ENCODE results near the gene DLG2. TPM values are rescaled to one million over a fixed set of nuclear protein-coding genes. Genes with fewer than 3 reads are reported as not detected.

DLG2 gene
- total and polyA plus RNA-seq, 2 of the 4 experiments (the other 2 are of a cell fraction) = 0.31 to 0.36 TPM

GRCh38 chr11:85346484-85346883, 280.7 kb downstream of the DLG2 start:
- Histone ChIP-seq H3K56ac (ENCODE audit: extremely low read depth, insufficient read depth, low read length) (no peak overlapping the region), H2AK5ac (ENCODE audit: low read depth, low read length) (no peak overlapping the region), H3K14ac (replicated peaks; ENCODE audit: low read depth, low read length) (no peak overlapping the region), H3K36me3 (ENCODE audit: control insufficient read depth, insufficient read depth, low read length) (no peaks in the 10 kb centered on the region), H4K20me1 (ENCODE audit: insufficient read depth, low read length) (no peaks in the 10 kb centered on the region), H2BK20ac (ENCODE audit: low read depth, low read length) (no peak overlapping the region), H3K4me2 (ENCODE audit: low read depth, low read length) (no peak overlapping the region), H3K27ac (ENCODE audit: insufficient read depth, low read length) (no peak overlapping the region), H2AFZ (replicated peaks; ENCODE audit: low read length, poor library complexity) (no peak overlapping the region), H3K23ac (ENCODE audit: low read depth, low read length) (no peak overlapping the region), H2BK120ac (ENCODE audit: low read depth, low read length) (no peak overlapping the region), H4K8ac (ENCODE audit: low read depth in 2 of 2, low read length in 2 of 2) (no peak overlapping the region), H3K4ac (ENCODE audit: low read depth, low read length) (no peak overlapping the region), H3K4me1 (ENCODE audit: control insufficient read depth, insufficient read depth, low read length) (no peaks in the 10 kb centered on the region), H4K5ac (ENCODE audit: low read depth, low read length) (no peak overlapping the region), H3K18ac (ENCODE audit: low read depth, low read length) (no peak overlapping the region), H3K9me3 (ENCODE audit: control insufficient read depth, insufficient read depth, low read length) (no peaks in the 10 kb centered on the region), H2BK15ac (ENCODE audit: low read depth, low read length) (no peak overlapping the region), H3K4me3 (ENCODE audit: insufficient read depth, low read depth, low read length) (no peak overlapping the region), H2BK5ac (ENCODE audit: low read depth, low read length, poor library complexity, severe bottlenecking) (no peak overlapping the region), H4K91ac (ENCODE audit: insufficient read depth, low read depth, low read length) (no peak overlapping the region), H3K27me3 (ENCODE audit: control insufficient read depth, insufficient read depth, low read length) (no peaks in the 10 kb centered on the region), H3K9me1 (ENCODE audit: insufficient read depth, low read length) (no peaks in the 10 kb centered on the region), H2AK9ac (replicated peaks; ENCODE audit: low read depth, low read length, poor library complexity) (no peak overlapping the region), H3K79me1 (ENCODE audit: low read depth in 1 of 2, low read length in 2 of 2) (no peaks in the 10 kb centered on the region), H3K9ac (ENCODE audit: low read depth, low read length) (no peak overlapping the region)
- TF ChIP-seq RCOR1 (IDR thresholded peaks at IDR 0.05; ENCODE audit: insufficient replicate concordance, low read length) = no peak
- no peak for TF ChIP-seq BHLHE40 (IDR thresholded peaks at IDR 0.05; ENCODE audit: low read depth, low read length)
- no peak for TF ChIP-seq SMC3 (IDR thresholded peaks at IDR 0.05; ENCODE audit: low read depth, low read length)
- no peak for TF ChIP-seq NFE2L2 (IDR thresholded peaks at IDR 0.05; ENCODE audit: low read depth, low read length)
- no peak for TF ChIP-seq RAD21 (IDR thresholded peaks at IDR 0.05; ENCODE audit: low read length)
- no peak for TF ChIP-seq MAZ (IDR thresholded peaks at IDR 0.05; ENCODE audit: borderline replicate concordance, low read depth, low read length)
- no peak for TF ChIP-seq ELK1 (IDR thresholded peaks at IDR 0.05; ENCODE audit: borderline replicate concordance, low read depth, low read length)
- no peak for TF ChIP-seq CTCF (conservative IDR thresholded peaks at IDR 0.05; ENCODE audit: low read depth, low read length)
- no peak for TF ChIP-seq MAFK (IDR thresholded peaks at IDR 0.05; ENCODE audit: low read depth, low read length)
- no peak for TF ChIP-seq CHD1 (IDR thresholded peaks at IDR 0.05; ENCODE audit: low read depth, low read length)
- DNase-seq = no peak
- no TSS peak for BruUV-seq (replicated peaks)
- dilution Hi-C loops (cut with HindIII; ENCODE audit: low sequenced_read_pairs, unreplicated experiment) (no loop called here), intact Hi-C loops (cut with micrococcal nuclease) (no loop called here), in situ Hi-C loops (cut with MboI; ENCODE audit: low sequenced_read_pairs) (no loop called here)
- no CpG with 5 or more reads among the region's 6 CpGs for WGBS, 2 experiments (ENCODE audit: extremely low coverage in 2 of 2, insufficient read length in 1 of 2)
- ChIA-PET POLR2A (ENCODE audit: unreplicated experiment) (no interaction called here), CTCF (interaction anchor here (0.7 kb wide), 1 partner anchor 477 kb away, joined by 3 read pairs; no protein-coding TSS in a partner anchor)
- ATAC-seq (ENCODE audit: low read depth) = no peak

Data from IMR-90 (cell line).